ENCODE data around the gene ESD.

DNA sequence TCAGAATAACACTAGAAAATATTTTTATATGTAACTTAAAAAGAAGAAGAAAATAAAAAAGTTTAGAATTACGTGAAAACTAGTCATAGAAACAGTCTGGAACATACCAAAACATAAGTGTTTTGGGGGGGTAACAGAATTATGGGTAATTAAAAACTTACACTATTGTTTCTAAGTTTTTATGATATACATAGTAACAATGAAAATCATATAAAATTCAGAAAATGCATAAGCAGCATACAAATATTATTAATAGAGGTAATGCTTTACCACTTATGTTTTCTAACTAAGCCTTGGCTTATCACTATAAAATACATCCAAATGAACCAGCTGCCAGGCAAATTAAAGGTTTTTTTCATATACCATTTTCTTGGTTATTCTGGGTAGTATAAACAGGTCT is 14.9 kb downstream of the ESD start:
- no peak for TF ChIP-seq POLR2A (IDR thresholded peaks at IDR 0.05)
- no peak for TF ChIP-seq CTCF (IDR thresholded peaks at IDR 0.05)

Data from testis (tissue), 2 donors.